Measurements from ENCODE around the gene TATDN3.

Gene TATDN3

GRCh38 chr1:212791676-212792395 lies at the start of gene TATDN3, which contains the start of gene NSL1:
TATDN3 (plus strand) TSS chr1:212791894; CDS start chr1:212791922, 28 bp downstream.
NSL1 (minus strand) TSS chr1:212791777; CDS start chr1:212791763, 14 bp downstream.
- peaks cover 19% of the 10 kb centered on the region for H3K36me3 ChIP-seq (ENCODE audit: control insufficient read depth, insufficient read depth, low read length, severe bottlenecking)
- no peaks in the 10 kb centered on the region for H3K9me3 ChIP-seq (ENCODE audit: control insufficient read depth, low read length)
- H3K27me3 ChIP-seq (replicated peaks; ENCODE audit: control insufficient read depth, insufficient read depth, low read length): no peaks in the 10 kb centered on the region
- H3K9ac ChIP-seq (ENCODE audit: low read length): peak within 1 kb of the TSS; percentile 98
- peaks cover 14% of the 10 kb centered on the region for H3K4me1 ChIP-seq (ENCODE audit: control insufficient read depth, insufficient read depth, low read length)
- H3K4me3 ChIP-seq (ENCODE audit: low read length): peak within 1 kb of the TSS; percentile 92
- peak; percentile 95 for DNase-seq (ENCODE audit: low read depth)

DNA sequence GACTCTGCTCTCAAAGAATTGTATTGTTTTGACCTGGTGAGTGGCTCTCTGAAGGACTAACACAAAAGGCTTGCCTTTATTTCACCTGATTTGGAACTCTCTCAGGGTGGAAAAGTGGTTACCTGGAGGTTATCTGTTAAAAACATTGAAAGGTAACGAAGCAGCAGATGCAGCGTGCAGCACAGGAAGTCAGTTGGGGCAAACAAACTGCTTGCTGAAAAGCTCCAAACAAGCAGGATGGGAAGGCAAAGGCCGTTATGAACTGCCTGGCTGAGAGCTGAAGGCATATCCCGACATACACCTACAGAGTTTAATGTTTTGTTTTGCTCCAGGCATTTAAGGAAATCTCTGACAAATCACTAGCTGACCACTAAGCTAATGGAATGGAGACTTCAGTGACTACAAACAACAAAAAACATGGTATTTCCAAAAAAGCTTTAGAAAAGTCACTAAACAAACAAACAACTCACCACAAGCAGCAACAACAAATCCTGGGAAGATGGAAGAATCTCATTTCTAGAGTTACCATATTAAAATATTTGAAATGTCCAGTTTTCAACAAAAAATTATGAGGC lies 47.7 kb upstream of the TATDN3 start:
- H3K9ac ChIP-seq (ENCODE audit: low read length): no peak overlapping the region
- DNase-seq (ENCODE audit: low read depth): peak; percentile 47

DNA sequence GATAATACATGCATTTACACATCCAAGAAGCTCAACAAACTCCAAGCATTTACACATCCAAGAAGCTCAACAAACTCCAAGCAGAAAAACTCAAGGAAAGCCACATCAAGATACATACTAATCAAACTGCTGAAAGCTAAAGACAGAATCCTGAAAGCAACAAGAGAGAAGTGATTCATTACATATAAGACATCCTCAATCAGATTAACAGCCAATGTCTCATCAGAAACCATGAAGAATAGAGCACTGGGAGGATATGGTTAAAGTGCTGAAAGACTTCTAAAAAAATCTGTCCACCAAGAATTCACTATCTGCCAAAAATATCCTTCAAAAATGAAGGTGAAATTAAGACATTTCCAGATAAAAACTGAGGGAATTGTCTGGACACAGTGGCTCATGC lies 46.4 kb upstream of the TATDN3 start:
- no peaks in the 10 kb centered on the region for H3K9me3 ChIP-seq (ENCODE audit: control insufficient read depth, low read length)
- H3K27me3 ChIP-seq (replicated peaks; ENCODE audit: control insufficient read depth, insufficient read depth, low read length): no peaks in the 10 kb centered on the region
- H3K9ac ChIP-seq (ENCODE audit: low read length): no peak overlapping the region
- H3K4me1 ChIP-seq (ENCODE audit: control insufficient read depth, insufficient read depth, low read length): peaks cover 8% of the 10 kb centered on the region
- H3K36me3 ChIP-seq (ENCODE audit: control insufficient read depth, insufficient read depth, low read length, severe bottlenecking): no peaks in the 10 kb centered on the region
- H3K4me3 ChIP-seq (ENCODE audit: low read length): no peak overlapping the region
- DNase-seq (ENCODE audit: low read depth): no peak

More for the DNA sequence above, 47.7 kb upstream of the TATDN3 start:
- Histone ChIP-seq H3K4me3 (ENCODE audit: low read length) (no peak overlapping the region), H3K4me1 (ENCODE audit: control insufficient read depth, insufficient read depth, low read length) (no peaks in the 10 kb centered on the region), H3K36me3 (ENCODE audit: control insufficient read depth, insufficient read depth, low read length, severe bottlenecking) (no peaks in the 10 kb centered on the region), H3K27me3 (replicated peaks; ENCODE audit: control insufficient read depth, insufficient read depth, low read length) (no peaks in the 10 kb centered on the region), H3K9me3 (ENCODE audit: control insufficient read depth, low read length) (no peaks in the 10 kb centered on the region)

DNA sequence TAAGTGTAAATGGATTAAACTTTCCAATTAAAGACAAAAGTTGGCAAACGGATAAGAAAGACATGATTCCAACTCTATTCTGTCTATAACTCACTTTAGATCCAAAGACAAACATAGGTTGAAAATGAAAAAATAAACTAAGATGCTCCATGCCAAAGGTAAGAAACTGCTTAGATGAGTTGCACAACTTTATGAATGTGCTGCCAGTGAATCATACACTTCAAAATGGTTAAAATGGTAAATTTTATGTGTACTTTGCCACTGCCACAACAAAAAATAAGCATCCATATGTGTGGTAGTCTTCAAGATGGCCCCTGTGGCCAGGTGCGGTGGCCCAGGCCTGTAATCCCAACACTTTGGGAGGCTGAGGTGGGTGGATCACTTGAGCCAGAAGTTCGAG lies 45.1 kb upstream of the TATDN3 start:
- no peak for DNase-seq (ENCODE audit: low read depth)
- Histone ChIP-seq H3K4me3 (ENCODE audit: low read length) (no peak overlapping the region), H3K36me3 (ENCODE audit: control insufficient read depth, insufficient read depth, low read length, severe bottlenecking) (no peaks in the 10 kb centered on the region)

GRCh38 chr1:212749821-212750535 lies 41.7 kb upstream of the TATDN3 start:
- Histone ChIP-seq H3K36me3 (ENCODE audit: control insufficient read depth, insufficient read depth, low read length, severe bottlenecking) (no peaks in the 10 kb centered on the region), H3K4me1 (ENCODE audit: control insufficient read depth, insufficient read depth, low read length) (peaks cover 17% of the 10 kb centered on the region), H3K4me3 (ENCODE audit: low read length) (no peak overlapping the region), H3K9me3 (ENCODE audit: control insufficient read depth, low read length) (no peaks in the 10 kb centered on the region), H3K27me3 (replicated peaks; ENCODE audit: control insufficient read depth, insufficient read depth, low read length) (no peaks in the 10 kb centered on the region), H3K9ac (ENCODE audit: low read length) (no peak overlapping the region)
- peak; percentile 68 for DNase-seq (ENCODE audit: low read depth)

More for the DNA sequence above, 45.1 kb upstream of the TATDN3 start:
- peaks cover 8% of the 10 kb centered on the region for H3K4me1 ChIP-seq (ENCODE audit: control insufficient read depth, insufficient read depth, low read length)
- no peaks in the 10 kb centered on the region for H3K9me3 ChIP-seq (ENCODE audit: control insufficient read depth, low read length)
- H3K9ac ChIP-seq (ENCODE audit: low read length): no peak overlapping the region
- H3K27me3 ChIP-seq (replicated peaks; ENCODE audit: control insufficient read depth, insufficient read depth, low read length): no peaks in the 10 kb centered on the region

GRCh38 chr1:212752252-212752933 lies 39.3 kb upstream of the TATDN3 start:
- Histone ChIP-seq H3K27me3 (replicated peaks; ENCODE audit: control insufficient read depth, insufficient read depth, low read length) (no peaks in the 10 kb centered on the region), H3K9ac (ENCODE audit: low read length) (peak overlapping the region; percentile 27), H3K36me3 (ENCODE audit: control insufficient read depth, insufficient read depth, low read length, severe bottlenecking) (no peaks in the 10 kb centered on the region), H3K4me1 (ENCODE audit: control insufficient read depth, insufficient read depth, low read length) (peaks cover 17% of the 10 kb centered on the region), H3K9me3 (ENCODE audit: control insufficient read depth, low read length) (no peaks in the 10 kb centered on the region), H3K4me3 (ENCODE audit: low read length) (peak overlapping the region; percentile 77)
- peak; percentile 70 for DNase-seq (ENCODE audit: low read depth)

DNA sequence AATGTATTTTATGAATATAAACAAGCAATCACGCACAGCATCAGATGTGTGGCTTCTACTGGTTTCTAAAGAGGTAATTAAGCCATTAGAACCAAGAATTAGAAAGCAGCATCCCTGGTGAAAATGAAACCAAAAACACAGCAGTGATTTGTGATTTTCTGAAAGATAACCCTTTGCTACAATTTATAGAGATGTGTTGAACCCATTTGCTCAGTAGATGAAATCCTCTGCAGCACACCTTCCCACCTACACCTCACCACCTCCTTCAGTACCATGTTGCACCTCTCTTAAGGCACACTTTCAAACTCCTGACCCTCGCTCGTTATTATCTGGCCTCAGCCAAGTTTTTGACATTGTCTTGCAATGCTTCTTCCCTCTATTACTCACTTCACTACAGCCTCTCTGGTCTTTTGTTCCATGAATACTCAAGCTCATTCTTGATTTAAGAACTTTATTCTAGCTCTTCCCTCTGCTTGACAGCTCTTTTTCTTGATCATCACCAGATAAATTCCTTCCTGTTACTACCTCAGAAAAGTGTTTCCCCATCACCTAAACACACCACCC lies 38.7 kb upstream of the TATDN3 start:
- H3K27me3 ChIP-seq (replicated peaks; ENCODE audit: control insufficient read depth, insufficient read depth, low read length): no peaks in the 10 kb centered on the region
- peak overlapping the region; percentile 27 for H3K9ac ChIP-seq (ENCODE audit: low read length)
- DNase-seq (ENCODE audit: low read depth): no peak
- no peaks in the 10 kb centered on the region for H3K36me3 ChIP-seq (ENCODE audit: control insufficient read depth, insufficient read depth, low read length, severe bottlenecking)
- H3K4me1 ChIP-seq (ENCODE audit: control insufficient read depth, insufficient read depth, low read length): peaks cover 17% of the 10 kb centered on the region
- no peaks in the 10 kb centered on the region for H3K9me3 ChIP-seq (ENCODE audit: control insufficient read depth, low read length)
- H3K4me3 ChIP-seq (ENCODE audit: low read length): peak overlapping the region; percentile 77

- H3K9ac ChIP-seq (ENCODE audit: low read length): no peak overlapping the region
- no peaks in the 10 kb centered on the region for H3K36me3 ChIP-seq (ENCODE audit: control insufficient read depth, insufficient read depth, low read length, severe bottlenecking)
- H3K4me1 ChIP-seq (ENCODE audit: control insufficient read depth, insufficient read depth, low read length): peaks cover 17% of the 10 kb centered on the region
- H3K4me3 ChIP-seq (ENCODE audit: low read length): no peak overlapping the region
- H3K9me3 ChIP-seq (ENCODE audit: control insufficient read depth, low read length): no peaks in the 10 kb centered on the region
- H3K27me3 ChIP-seq (replicated peaks; ENCODE audit: control insufficient read depth, insufficient read depth, low read length): no peaks in the 10 kb centered on the region
- no peak for DNase-seq (ENCODE audit: low read depth)
Observed at GRCh38 chr1:212753749-212754148, 37.9 kb upstream of the TATDN3 start.

DNA sequence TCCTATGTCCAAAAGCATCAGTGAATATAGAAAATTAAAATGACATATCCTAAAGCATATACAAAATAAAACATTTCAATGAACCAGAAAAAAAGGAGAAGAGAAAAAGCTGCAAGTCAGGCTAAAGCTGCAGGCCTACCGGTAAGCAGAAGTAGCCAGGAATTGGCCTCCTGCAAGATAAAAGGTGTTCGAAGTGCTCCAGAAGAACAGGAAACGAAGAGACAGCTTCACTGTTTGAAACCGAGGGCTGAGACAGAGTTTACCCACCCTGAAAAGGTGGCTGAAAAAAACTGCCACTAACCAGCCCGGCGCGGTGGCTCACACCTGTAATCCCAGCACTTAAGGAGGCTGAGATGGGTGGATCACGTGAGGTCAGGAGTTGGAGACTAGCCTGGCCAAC lies 37.5 kb upstream of the TATDN3 start:
- H3K9ac ChIP-seq (ENCODE audit: low read length): no peak overlapping the region
- no peaks in the 10 kb centered on the region for H3K36me3 ChIP-seq (ENCODE audit: control insufficient read depth, insufficient read depth, low read length, severe bottlenecking)
- no peak overlapping the region for H3K4me3 ChIP-seq (ENCODE audit: low read length)
- no peaks in the 10 kb centered on the region for H3K27me3 ChIP-seq (replicated peaks; ENCODE audit: control insufficient read depth, insufficient read depth, low read length)
- peaks cover 17% of the 10 kb centered on the region for H3K4me1 ChIP-seq (ENCODE audit: control insufficient read depth, insufficient read depth, low read length)
- H3K9me3 ChIP-seq (ENCODE audit: control insufficient read depth, low read length): no peaks in the 10 kb centered on the region
- DNase-seq (ENCODE audit: low read depth): no peak

- H3K27me3 ChIP-seq (replicated peaks; ENCODE audit: control insufficient read depth, insufficient read depth, low read length): no peaks in the 10 kb centered on the region
- H3K4me3 ChIP-seq (ENCODE audit: low read length): no peak overlapping the region
- H3K9ac ChIP-seq (ENCODE audit: low read length): no peak overlapping the region
- H3K9me3 ChIP-seq (ENCODE audit: control insufficient read depth, low read length): no peaks in the 10 kb centered on the region
- DNase-seq (ENCODE audit: low read depth): no peak
- H3K36me3 ChIP-seq (ENCODE audit: control insufficient read depth, insufficient read depth, low read length, severe bottlenecking): no peaks in the 10 kb centered on the region
- peaks cover 15% of the 10 kb centered on the region for H3K4me1 ChIP-seq (ENCODE audit: control insufficient read depth, insufficient read depth, low read length)
Observed at GRCh38 chr1:212754680-212755079, 37.0 kb upstream of the TATDN3 start.

Measured in adipocyte (in vitro differentiated cells).